Adrenal gland (tissue), 12 donors: ENCODE measurements around the gene RUVBL1. TPM values are rescaled to one million over a fixed set of nuclear protein-coding genes. Genes with fewer than 3 reads are reported as not detected.

Experiments
- DNase-seq, 7 donors: peaks; one replicate each; pipeline ENCODE4 v3.0.0-alpha.2; 2019 to 2020
- H3K27ac ChIP-seq, 5 donors: fragments of 200-600 bp; sonication (generic) in 4 of 5; 1 replicate in 3 of 5; 2 replicates in 2 of 5; pipeline versions ENCODE4 v1.5.1 to v1.8.0; 2016 to 2020; ENCODE audit warnings: mild to moderate bottlenecking in 1 of 5
- H3K27me3 ChIP-seq: fragments of 200-600 bp; 2 replicates; pipeline ENCODE4 v1.8.0; 2021
- H3K36me3 ChIP-seq, 2 donors: fragments of 200-600 bp; replicated peaks in 1 of 2; 1 replicate in 1 of 2; 2 replicates in 1 of 2; pipeline versions ENCODE4 v1.5.1 to v1.8.0; 2018 to 2022
- H3K4me1 ChIP-seq, 2 donors: fragments of 200-600 bp; replicated peaks in 1 of 2; 1 replicate in 1 of 2; 2 replicates in 1 of 2; pipeline versions ENCODE4 v1.5.1 to v1.8.0; 2018 to 2021
- H3K4me3 ChIP-seq, 4 donors: fragments of 200-600 bp; sonication (generic) in 3 of 4; one replicate each; pipeline ENCODE4 v1.5.1; 2016 to 2018
- H3K9me3 ChIP-seq, 3 donors: fragments of 200-600 bp; sonication (generic) in 1 of 3; replicated peaks in 1 of 3; 1 replicate in 2 of 3; 2 replicates in 1 of 3; pipeline versions ENCODE4 v1.5.1 to v1.8.0; 2016 to 2021
- CTCF ChIP-seq, 6 experiments: fragments of 450-650 bp in 4 of 6; fragments of 200-600 bp in 2 of 6; sonication (generic) in 1 of 6; IDR thresholded peaks; 1 replicate in 5 of 6; 2 replicates in 1 of 6; pipeline versions ENCODE4 v1.5.1 to v1.8.0; 2016 to 2021; ENCODE audit warnings: antibody characterized with exemption in 6 of 6, mild to moderate bottlenecking in 2 of 6, moderate library complexity in 1 of 6
- POLR2A ChIP-seq, 2 donors: fragments of 450-650 bp; IDR thresholded peaks; one replicate each; pipeline ENCODE4 v1.6.1; 2017; ENCODE audit warnings: antibody characterized with exemption in 2 of 2, mild to moderate bottlenecking in 2 of 2, moderate library complexity in 1 of 2
- WGBS, 4 donors: extraction: QIAGEN DNeasy Blood & Tissue Kit in 2 of 4; methylation state at CpG; one replicate each; pipeline versions ENCODE4 v1.1.5 to v1.1.7; 2013 to 2017; 5-methylcytosine and 5-hydroxymethylcytosine counted together
- intact Hi-C, 2 donors: fragments of 100-400 bp; cut with DNase I; formaldehyde crosslinking; loops; one replicate each; pipeline versions ENCODE4 v1.14.1 to v1.15.0; 2022 to 2023
- polyA plus RNA-seq, 3 donors: library from polyadenylated mRNA; stranded (reverse); fragments of 200-250 nt in 2 of 3; fragments of 350-450 nt in 1 of 3; fragmentation: Illumina TruSeq in 1 of 3; extraction: RNeasy Lipid Tissue Mini Kit (QIAGEN cat#74804) in 1 of 3; gene quantifications; one replicate each; pipeline ENCODE4 v1.2.3, GENCODE V29; 2013 to 2014
- total RNA-seq, 9 donors: library from RNA; depleted of rRNA in 4 of 9; stranded (reverse); fragments of >200 nt in 4 of 9; fragments of 120-200 nt in 1 of 9; fragmentation: NEBNext Ultra II Directional in 1 of 9; extraction: Animal tissue kit (Norgen Biotek cat#: 25700) in 1 of 9; gene quantifications; one replicate each; pipeline versions ENCODE4 v1.1.0 to v1.2.4, GENCODE V29; 2013 to 2023
- donor health status: healthy with polysubstance abuse.
- donor health status: Bipolar disorder and iron deficiency.
- donor health status: DM: yes; HTN: yes; CAD: no.
- donor health status: DM: no; HTN: no; CAD: no.
- donor health status: DM: no; HTN: no; CAD: no.
- donor health status: DM: yes; HTN: yes; CAD: no.

Gene RUVBL1
- total and polyA plus RNA-seq, 12 donors = 7.9 to 57.3 (median 25.4) TPM

- peaks cover 0 to 100% of the 10 kb centered on the region in 2 donors for H3K36me3 ChIP-seq
- H3K27me3 ChIP-seq = no peaks in the 10 kb centered on the region
- 76 to 93% (median 87%) methylated on average over 2 of the region's 2 CpGs for whole genome bisulfite sequencing, 4 donors
- peaks cover 0 to 10% of the 10 kb centered on the region in 2 donors for H3K4me1 ChIP-seq
- TF ChIP-seq POLR2A (IDR thresholded peaks at IDR 0.05) (no peak), CTCF (IDR thresholded peaks at IDR 0.05) (no peak)
- H3K27ac ChIP-seq = no peak overlapping the region
- intact Hi-C loops = no loop called here
- DNase-seq = peak in 1 of 7 donors; percentile 10
- H3K4me3 ChIP-seq = no peak overlapping the region
- H3K9me3 ChIP-seq = no peaks in the 10 kb centered on the region
Observed at GRCh38 chr3:128063865-128064264, 59.7 kb downstream of the RUVBL1 start.

- WGBS, 4 donors = 67 to 72% (median 69%) methylated on average over 8 of the region's 8 CpGs
- no peak for TF ChIP-seq POLR2A (IDR thresholded peaks at IDR 0.05)
- no peak for TF ChIP-seq CTCF (IDR thresholded peaks at IDR 0.05)
- intact Hi-C loops = no loop called here
- Histone ChIP-seq H3K27me3 (no peaks in the 10 kb centered on the region), H3K4me3 (no peak overlapping the region), H3K36me3 (peaks cover 0 to 98% of the 10 kb centered on the region in 2 donors), H3K27ac (no peak overlapping the region), H3K4me1 (peaks cover 0 to 10% of the 10 kb centered on the region in 2 donors), H3K9me3 (no peaks in the 10 kb centered on the region)
- no peak for DNase-seq
Observed at GRCh38 chr3:128062033-128062745, 61.4 kb downstream of the RUVBL1 start.

- H3K9me3 ChIP-seq = no peaks in the 10 kb centered on the region
- DNase-seq = no peak
- WGBS, 4 donors = 68 to 76% (median 74%) methylated on average over 11 of the region's 11 CpGs
- no peaks in the 10 kb centered on the region for H3K27me3 ChIP-seq
- intact Hi-C loops = no loop called here
- peaks cover 0 to 98% of the 10 kb centered on the region in 2 donors for H3K36me3 ChIP-seq
- H3K4me1 ChIP-seq = peaks cover 0 to 14% of the 10 kb centered on the region in 2 donors
- H3K4me3 ChIP-seq = no peak overlapping the region
- no peak overlapping the region for H3K27ac ChIP-seq
- TF ChIP-seq POLR2A (IDR thresholded peaks at IDR 0.05) (no peak), CTCF (IDR thresholded peaks at IDR 0.05) (no peak)
Observed at GRCh38 chr3:128060473-128061381, 62.9 kb downstream of the RUVBL1 start.

GRCh38 chr3:128056258-128056657 is 67.4 kb downstream of the RUVBL1 start:
- Histone ChIP-seq H3K4me1 (peaks cover 23 to 35% of the 10 kb centered on the region in 2 donors), H3K9me3 (no peaks in the 10 kb centered on the region), H3K27me3 (no peaks in the 10 kb centered on the region), H3K36me3 (peaks cover 0 to 59% of the 10 kb centered on the region in 2 donors), H3K27ac (no peak overlapping the region), H3K4me3 (no peak overlapping the region)
- TF ChIP-seq CTCF (IDR thresholded peaks at IDR 0.05) = no peak
- no peak for TF ChIP-seq POLR2A (IDR thresholded peaks at IDR 0.05)
- intact Hi-C loops = no loop called here
- DNase-seq = no peak
- WGBS, 4 donors = 36 to 75% (median 61%) methylated on average over 4 of the region's 4 CpGs
